Hepatocyte (in vitro differentiated cells): Measurements from ENCODE around the gene TOP2A.

Source experiments
- EZH2 ChIP-seq: fragments of 200-600 bp; sonication (generic); IDR thresholded peaks from 2 replicates; pipeline ENCODE4 v1.6.1; 2016; ENCODE audit warnings: antibody characterized with exemption, mild to moderate bottlenecking, borderline replicate concordance
- TF ChIP-seq, protein P1 (sequence below): fragments of 200-600 bp; sonication (generic); IDR thresholded peaks from 2 replicates; pipeline ENCODE4 v1.5.1; 2016; ENCODE audit warnings: antibody characterized with exemption, mild to moderate bottlenecking; ENCODE audit not compliant: poor library complexity

GRCh38 chr17:40340880-40341807, 76.6 kb downstream of the TOP2A start:
- TF ChIP-seq, protein P1, sequence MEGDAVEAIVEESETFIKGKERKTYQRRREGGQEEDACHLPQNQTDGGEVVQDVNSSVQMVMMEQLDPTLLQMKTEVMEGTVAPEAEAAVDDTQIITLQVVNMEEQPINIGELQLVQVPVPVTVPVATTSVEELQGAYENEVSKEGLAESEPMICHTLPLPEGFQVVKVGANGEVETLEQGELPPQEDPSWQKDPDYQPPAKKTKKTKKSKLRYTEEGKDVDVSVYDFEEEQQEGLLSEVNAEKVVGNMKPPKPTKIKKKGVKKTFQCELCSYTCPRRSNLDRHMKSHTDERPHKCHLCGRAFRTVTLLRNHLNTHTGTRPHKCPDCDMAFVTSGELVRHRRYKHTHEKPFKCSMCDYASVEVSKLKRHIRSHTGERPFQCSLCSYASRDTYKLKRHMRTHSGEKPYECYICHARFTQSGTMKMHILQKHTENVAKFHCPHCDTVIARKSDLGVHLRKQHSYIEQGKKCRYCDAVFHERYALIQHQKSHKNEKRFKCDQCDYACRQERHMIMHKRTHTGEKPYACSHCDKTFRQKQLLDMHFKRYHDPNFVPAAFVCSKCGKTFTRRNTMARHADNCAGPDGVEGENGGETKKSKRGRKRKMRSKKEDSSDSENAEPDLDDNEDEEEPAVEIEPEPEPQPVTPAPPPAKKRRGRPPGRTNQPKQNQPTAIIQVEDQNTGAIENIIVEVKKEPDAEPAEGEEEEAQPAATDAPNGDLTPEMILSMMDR, result no peak
- no peak for TF ChIP-seq EZH2
